H1 (cell line): Measurements from ENCODE around the gene NHEJ1. TPM values are rescaled to one million over a fixed set of nuclear protein-coding genes. Genes with fewer than 3 reads are reported as not detected.

Experiments used
- CTCF ChIA-PET: fragments of 300-600 bp; sonication (Branson Sonifier 250); formaldehyde crosslinking; loops from one replicate; lab custom pipeline; 2021; ENCODE audit not compliant: partially characterized antibody; lab: Charles Lee
- POLR2A ChIA-PET: fragments of 300-600 bp; sonication (Branson Sonifier 250); formaldehyde crosslinking; loops from one replicate; lab custom pipeline; 2021; ENCODE audit warnings: inconsistent platforms; ENCODE audit not compliant: partially characterized antibody; lab: Charles Lee
- DNase-seq, 2 experiments: peaks; one replicate each; pipeline versions ENCODE4 v3.0.0 to v3.0.0-alpha.2; 2010 to 2022; ENCODE audit warnings: low spot score in 2 of 2, low read depth in 1 of 2, mixed read lengths in 1 of 2
- FAIRE-seq: peaks from 2 replicates; lab custom pipeline; 2011; peaks lifted over from hg19 to GRCh38; lab: Jason Lieb, UNC
- H2AFZ ChIP-seq: 2 replicates; pipeline ENCODE4 v1.8.1; 2012; ENCODE audit warnings: low read length, inconsistent platforms
- H2AK5ac ChIP-seq: 2 replicates; pipeline ENCODE4 v1.6.1; 2013; ENCODE audit warnings: low read depth, low read length
- H2BK120ac ChIP-seq: replicated peaks from 2 replicates; pipeline ENCODE3; 2013; ENCODE audit warnings: low read depth, low read length, inconsistent platforms
- H2BK12ac ChIP-seq: 2 replicates; pipeline ENCODE4 v1.6.1; 2013; ENCODE audit warnings: low read depth, low read length
- H2BK15ac ChIP-seq: 2 replicates; pipeline ENCODE4 v1.6.1; 2013; ENCODE audit warnings: low read length
- H2BK20ac ChIP-seq: 2 replicates; pipeline ENCODE4 v1.6.1; 2013; ENCODE audit warnings: low read length
- H2BK5ac ChIP-seq: 2 replicates; pipeline ENCODE4 v1.6.1; 2013; ENCODE audit warnings: low read depth, low read length
- H3K14ac ChIP-seq: 2 replicates; pipeline ENCODE4 v1.6.1; 2013; ENCODE audit warnings: inconsistent platforms; ENCODE audit not compliant: insufficient read length
- H3K18ac ChIP-seq: 2 replicates; pipeline ENCODE4 v1.6.1; 2013; ENCODE audit warnings: low read length; ENCODE audit errors: extremely low read depth
- H3K23ac ChIP-seq: 2 replicates; pipeline ENCODE4 v1.6.1; 2013; ENCODE audit warnings: inconsistent platforms; ENCODE audit not compliant: insufficient read length
- H3K23me2 ChIP-seq: 2 replicates; pipeline ENCODE4 v1.6.1; 2013; ENCODE audit warnings: low read depth, low read length
- H3K27ac ChIP-seq: 2 replicates; pipeline ENCODE4 v1.6.1; 2011; ENCODE audit warnings: low read depth, low read length, inconsistent platforms
- H3K27me3 ChIP-seq, 4 experiments: replicated peaks in 1 of 4; 1 replicate in 1 of 4; 2 replicates in 3 of 4; pipeline versions ENCODE4 v1.6.1 to v1.8.1; 2011 to 2013; ENCODE audit warnings: low read length in 3 of 4, mild to moderate bottlenecking in 3 of 4, inconsistent platforms in 2 of 4, mixed read lengths in 2 of 4, moderate library complexity in 1 of 4; ENCODE audit not compliant: control insufficient read depth in 3 of 4, insufficient read depth in 3 of 4; ENCODE audit errors: extremely low read depth in 1 of 4
- H3K36me3 ChIP-seq, 4 experiments: 2 replicates each; pipeline versions ENCODE4 v1.6.1 to v1.8.1; 2011 to 2013; ENCODE audit warnings: mild to moderate bottlenecking in 4 of 4, low read length in 3 of 4, moderate library complexity in 2 of 4, control low read depth in 1 of 4, inconsistent platforms in 1 of 4; ENCODE audit not compliant: insufficient read depth in 4 of 4, control insufficient read depth in 2 of 4
- H3K4ac ChIP-seq: replicated peaks from 2 replicates; pipeline ENCODE3; 2013; ENCODE audit warnings: low read length, low read depth, mixed read lengths, inconsistent platforms; ENCODE audit not compliant: insufficient read length
- H3K4me1 ChIP-seq, 4 experiments: replicated peaks in 1 of 4; 1 replicate in 1 of 4; 2 replicates in 3 of 4; pipeline versions ENCODE4 v1.6.1 to v1.8.1; 2011 to 2013; ENCODE audit warnings: low read length in 3 of 4, inconsistent platforms in 2 of 4, mixed read lengths in 1 of 4; ENCODE audit not compliant: insufficient read depth in 4 of 4, control insufficient read depth in 3 of 4
- H3K4me2 ChIP-seq, 2 experiments: 2 replicates each; pipeline versions ENCODE4 v1.6.1 to v1.8.1; 2011 to 2013; ENCODE audit warnings: low read depth in 2 of 2, low read length in 2 of 2, control low read depth in 1 of 2, inconsistent platforms in 1 of 2, mild to moderate bottlenecking in 1 of 2; ENCODE audit not compliant: insufficient read depth in 1 of 2
- H3K4me3 ChIP-seq, 4 experiments: fragments of 200-600, 300-600 bp in 1 of 4; sonication (generic), shearing (Covaris generic), sonication (Bioruptor Twin) in 1 of 4; 2 replicates each; pipeline versions ENCODE4 v1.5.1 to v1.8.1; 2011 to 2016; ENCODE audit warnings: low read length in 4 of 4, low read depth in 3 of 4, control low read depth in 2 of 4, inconsistent platforms in 2 of 4, mild to moderate bottlenecking in 2 of 4, mixed read lengths in 1 of 4, moderate library complexity in 1 of 4; ENCODE audit not compliant: insufficient read depth in 2 of 4; ENCODE audit errors: extremely low read depth in 1 of 4
- H3K56ac ChIP-seq: replicated peaks from 2 replicates; pipeline ENCODE3; 2013; ENCODE audit warnings: low read depth, mild to moderate bottlenecking, mixed read lengths, low read length, inconsistent platforms; ENCODE audit not compliant: insufficient read length
- H3K79me1 ChIP-seq: 2 replicates; pipeline ENCODE4 v1.6.1; 2013; ENCODE audit warnings: low read depth, low read length, control low read depth
- H3K79me2 ChIP-seq, 2 experiments: 2 replicates each; pipeline versions ENCODE4 v1.6.1 to v1.8.1; 2012 to 2013; ENCODE audit warnings: low read length in 2 of 2, mild to moderate bottlenecking in 2 of 2, inconsistent platforms in 1 of 2; ENCODE audit not compliant: insufficient read depth in 2 of 2, control insufficient read depth in 1 of 2
- H3K9ac ChIP-seq, 4 experiments: replicated peaks in 1 of 4; 1 replicate in 1 of 4; 2 replicates in 3 of 4; pipeline versions ENCODE4 v1.6.1 to v1.8.1; 2011 to 2013; ENCODE audit warnings: low read depth in 3 of 4, low read length in 3 of 4, control low read depth in 2 of 4, mild to moderate bottlenecking in 2 of 4, moderate library complexity in 2 of 4, inconsistent platforms in 1 of 4; ENCODE audit errors: extremely low read depth in 1 of 4
- H3K9me3 ChIP-seq, 2 experiments: 2 replicates each; pipeline versions ENCODE4 v1.6.1 to v1.8.1; 2012 to 2013; ENCODE audit warnings: mild to moderate bottlenecking in 2 of 2, moderate library complexity in 2 of 2, control low read depth in 1 of 2, inconsistent platforms in 1 of 2, low read depth in 1 of 2, low read length in 1 of 2, mixed read lengths in 1 of 2; ENCODE audit not compliant: insufficient read depth in 2 of 2
- H4K20me1 ChIP-seq, 2 experiments: replicated peaks in 1 of 2; 2 replicates each; pipeline versions ENCODE3 to v1.8.1; 2011 to 2013; ENCODE audit warnings: inconsistent platforms in 2 of 2, low read length in 2 of 2, mild to moderate bottlenecking in 1 of 2; ENCODE audit not compliant: insufficient read depth in 2 of 2, control insufficient read depth in 1 of 2
- H4K5ac ChIP-seq: 2 replicates; pipeline ENCODE4 v1.6.1; 2013; ENCODE audit warnings: low read length, low read depth, mixed read lengths, inconsistent platforms; ENCODE audit not compliant: insufficient read length
- H4K8ac ChIP-seq: 2 replicates; pipeline ENCODE4 v1.8.0; 2013; ENCODE audit warnings: mild to moderate bottlenecking, moderate library complexity, low read length, inconsistent platforms; ENCODE audit not compliant: insufficient read depth; ENCODE audit errors: extremely low read depth
- H4K91ac ChIP-seq: replicated peaks from 2 replicates; pipeline ENCODE3; 2013; ENCODE audit warnings: low read length, mixed read lengths, inconsistent platforms; ENCODE audit not compliant: insufficient read length
- ASH2L ChIP-seq: fragments of 200-600, 300-600 bp; sonication (generic); IDR thresholded peaks from one replicate; pipeline ENCODE4 v1.7.1; 2017; ENCODE audit warnings: low read length
- CBX5 ChIP-seq: fragments of 300-800, 300-1000 bp; sonication (generic); IDR thresholded peaks from 2 replicates; pipeline ENCODE4 v1.7.1; 2016; ENCODE audit warnings: antibody characterized with exemption, low read length, low read depth
- CBX8 ChIP-seq: fragments of 300-800, 300-1000 bp; sonication (generic); IDR thresholded peaks from 2 replicates; pipeline ENCODE4 v1.7.1; 2016; ENCODE audit warnings: low read depth, low read length, borderline replicate concordance
- CREB1 ChIP-seq: IDR thresholded peaks from 2 replicates; pipeline ENCODE4 v1.6.1; 2012; ENCODE audit warnings: inconsistent platforms
- EP300 ChIP-seq, 2 experiments: IDR thresholded peaks; 1 replicate in 1 of 2; 2 replicates in 1 of 2; pipeline ENCODE4 v1.6.1; 2011 to 2012; ENCODE audit warnings: low read depth in 2 of 2, low read length in 2 of 2, mild to moderate bottlenecking in 2 of 2, borderline replicate concordance in 1 of 2, inconsistent platforms in 1 of 2, moderate library complexity in 1 of 2
- KDM5A ChIP-seq: fragments of 200-600 bp; IDR thresholded peaks from 2 replicates; pipeline ENCODE4 v1.7.1; 2012; ENCODE audit warnings: mild to moderate bottlenecking, low read length, inconsistent platforms, mixed read lengths
- NANOG ChIP-seq: IDR thresholded peaks from 2 replicates; pipeline ENCODE4 v1.6.1; 2011; ENCODE audit warnings: low read length, low read depth, mild to moderate bottlenecking, inconsistent platforms; ENCODE audit not compliant: insufficient read depth, poor library complexity, severe bottlenecking
- POLR2AphosphoS5 ChIP-seq: IDR thresholded peaks from 2 replicates; pipeline ENCODE4 v1.6.1; 2011; ENCODE audit warnings: low read depth, low read length
- RXRA ChIP-seq: IDR thresholded peaks from 2 replicates; pipeline ENCODE4 v1.6.1; 2011; ENCODE audit warnings: low read depth, mild to moderate bottlenecking, low read length, moderate library complexity; ENCODE audit not compliant: insufficient read depth
- SAP30 ChIP-seq: fragments of 300-600 bp; sonication (generic); IDR thresholded peaks from 2 replicates; pipeline ENCODE4 v1.7.1; 2012; ENCODE audit warnings: low read length, moderate library complexity, mild to moderate bottlenecking, inconsistent platforms; ENCODE audit not compliant: insufficient read depth, insufficient replicate concordance
- SIX5 ChIP-seq: IDR thresholded peaks from 2 replicates; pipeline ENCODE4 v1.6.1; 2011; ENCODE audit warnings: mild to moderate bottlenecking, low read depth, low read length
- WGBS, 2 experiments: shearing (Covaris generic) in 1 of 2; methylation state at CpG; one replicate each; pipeline versions ENCODE4 v1.1.6 to v1.1.7; 2013 to 2015; ENCODE audit warnings: low lambda C conversion rate in 2 of 2, mixed read lengths in 2 of 2, inconsistent platforms in 1 of 2, low coverage in 1 of 2, missing lambda C conversion rate in 1 of 2; ENCODE audit not compliant: insufficient replicate concordance in 2 of 2, insufficient coverage in 1 of 2, insufficient read length in 1 of 2; ENCODE audit errors: extremely low coverage in 1 of 2, missing lambda C conversion rate in 1 of 2; 5-methylcytosine and 5-hydroxymethylcytosine counted together
- polyA plus RNA-seq, 7 experiments: library from polyadenylated mRNA; depleted of rRNA in 3 of 7; stranded (reverse) in 5 of 7; unstranded in 2 of 7; fragments of >200 nt in 5 of 7; fragments of 200-250 nt in 2 of 7; gene quantifications; 1 replicate in 5 of 7; 2 replicates in 1 of 7; 4 replicates in 1 of 7; pipeline versions ENCODE4 v1.2.1 to v1.2.3, GENCODE V29; 2011 to 2013; ENCODE audit warnings: missing spikeins in 2 of 7, mixed read lengths in 2 of 7
- total RNA-seq: library from RNA; stranded (reverse); fragmentation: NEBNext Ultra II Directional; extraction: Animal tissue kit (Norgen Biotek cat#: 25700); gene quantifications from 2 replicates; pipeline ENCODE4 v1.2.1, GENCODE V29; 2021
- TF ChIP-seq, protein P1 (sequence below): IDR thresholded peaks from 2 replicates; pipeline ENCODE4 v1.6.1; 2012; ENCODE audit warnings: inconsistent platforms

The NHEJ1 gene
- total and polyA plus RNA-seq, 2 of the 8 experiments (the other 6 are each of a cell fraction or from before 2014, with no cell fraction given), result 22.7 to 24.1 TPM

GRCh38 chr2:219116776-219117646 lies 43.6 kb downstream of the NHEJ1 start:
- H3K79me1 ChIP-seq, result no peaks in the 10 kb centered on the region
- H3K4me1 ChIP-seq, result no peaks in the 10 kb centered on the region
- POLR2A ChIA-PET, result interaction anchor here (1.1 kb wide), 1 partner anchor 91 kb away, joined by 3 read pairs; no protein-coding TSS in a partner anchor
- no peak overlapping the region for H2BK5ac ChIP-seq
- H2AFZ ChIP-seq, result no peak overlapping the region
- H2BK20ac ChIP-seq, result no peak overlapping the region
- no peak overlapping the region for H3K4me2 ChIP-seq
- no peaks in the 10 kb centered on the region for H3K23me2 ChIP-seq
- no peak overlapping the region for H2BK120ac ChIP-seq
- H2AK5ac ChIP-seq, result no peak overlapping the region
- H3K79me2 ChIP-seq, result no peaks in the 10 kb centered on the region
- FAIRE-seq (no peak), DNase-seq (no peak)
- no peak overlapping the region for H3K18ac ChIP-seq
- H3K36me3 ChIP-seq, result no peaks in the 10 kb centered on the region
- no peak overlapping the region for H3K4me3 ChIP-seq
- no peak overlapping the region for H3K27ac ChIP-seq
- H2BK12ac ChIP-seq, result no peak overlapping the region
- H3K23ac ChIP-seq, result no peak overlapping the region
- H4K5ac ChIP-seq, result no peak overlapping the region
- H2BK15ac ChIP-seq, result no peak overlapping the region
- no peak overlapping the region for H3K9ac ChIP-seq
- CTCF ChIA-PET, result interaction anchor here (0.8 to 37.2 kb wide), 16 partner anchors 7 to 240 kb away, joined by 3 to 1777 read pairs (median 4); partner anchors contain the start of genes CFAP65 and IHH
- WGBS, 2 experiments, result 90% methylated on average over 8 of the region's 8 CpGs; no CpG with 5 or more reads in 1 of the 2 experiments
- no peaks in the 10 kb centered on the region for H3K27me3 ChIP-seq
- H3K56ac ChIP-seq, result no peak overlapping the region
- no peaks in the 10 kb centered on the region for H3K9me3 ChIP-seq
- H3K4ac ChIP-seq, result no peak overlapping the region
- no peak overlapping the region for H3K14ac ChIP-seq
- peaks cover 0 to 2% of the 10 kb centered on the region in 2 experiments for H4K20me1 ChIP-seq
- no peak overlapping the region for H4K91ac ChIP-seq
- no peak overlapping the region for H4K8ac ChIP-seq
- no peak for TF ChIP-seq POLR2AphosphoS5
- TF ChIP-seq SIX5, result no peak
- no peak for TF ChIP-seq EP300 (IDR thresholded peaks at IDR 0.05; ENCODE audit: borderline replicate concordance in 1 of 2, low read depth in 2 of 2, low read length in 2 of 2)
- no peak for TF ChIP-seq RXRA
- TF ChIP-seq KDM5A, result no peak
- TF ChIP-seq, protein P1, sequence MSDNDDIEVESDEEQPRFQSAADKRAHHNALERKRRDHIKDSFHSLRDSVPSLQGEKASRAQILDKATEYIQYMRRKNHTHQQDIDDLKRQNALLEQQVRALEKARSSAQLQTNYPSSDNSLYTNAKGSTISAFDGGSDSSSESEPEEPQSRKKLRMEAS, result no peak
- no peak for TF ChIP-seq CREB1
- TF ChIP-seq SAP30, result no peak
- TF ChIP-seq ASH2L, result no peak
- no peak for TF ChIP-seq CBX5
- TF ChIP-seq NANOG, result no peak
- TF ChIP-seq CBX8, result no peak
